Neuronal stem cell (in vitro differentiated cells): ENCODE measurements around the gene CER1.

ENCODE experiments used
- DNase-seq: peaks from one replicate; pipeline ENCODE4 v3.0.0-alpha.2; 2013; ENCODE audit warnings: low spot score
- H2AFZ ChIP-seq: one replicate; pipeline ENCODE4 v1.6.1; 2013; ENCODE audit warnings: mild to moderate bottlenecking, low read length, inconsistent platforms
- H2AK5ac ChIP-seq: 2 replicates; pipeline ENCODE4 v1.6.1; 2013; ENCODE audit warnings: low read depth, mild to moderate bottlenecking, inconsistent platforms, low read length, moderate library complexity, mixed read lengths
- H2BK120ac ChIP-seq: 2 replicates; pipeline ENCODE4 v1.6.1; 2013; ENCODE audit warnings: low read depth, mild to moderate bottlenecking, inconsistent platforms, low read length, moderate library complexity, mixed read lengths
- H2BK12ac ChIP-seq: one replicate; pipeline ENCODE4 v1.6.1; 2013; ENCODE audit warnings: low read length, inconsistent platforms
- H2BK15ac ChIP-seq: 2 replicates; pipeline ENCODE4 v1.6.1; 2013; ENCODE audit warnings: mild to moderate bottlenecking, low read length, inconsistent platforms, mixed read lengths
- H2BK5ac ChIP-seq: one replicate; pipeline ENCODE4 v1.6.1; 2013; ENCODE audit warnings: inconsistent platforms, mild to moderate bottlenecking, low read length, moderate library complexity
- H3K14ac ChIP-seq: one replicate; pipeline ENCODE4 v1.6.1; 2013; ENCODE audit warnings: low read length, inconsistent platforms
- H3K18ac ChIP-seq: 2 replicates; pipeline ENCODE4 v1.6.1; 2013; ENCODE audit warnings: low read length, inconsistent platforms
- H3K23ac ChIP-seq: 2 replicates; pipeline ENCODE4 v1.6.1; 2013; ENCODE audit warnings: low read depth, mild to moderate bottlenecking, mixed read lengths, low read length, inconsistent platforms; ENCODE audit not compliant: poor library complexity
- H3K27ac ChIP-seq: replicated peaks from 3 replicates; pipeline ENCODE4 v1.5.1; 2013; ENCODE audit warnings: low read length, inconsistent platforms
- H3K27me3 ChIP-seq, 3 experiments: 2 replicates each; pipeline ENCODE4 v1.6.1; 2013; ENCODE audit warnings: low read length in 3 of 3, mild to moderate bottlenecking in 2 of 3, inconsistent platforms in 1 of 3, low read depth in 1 of 3, mixed read lengths in 1 of 3, moderate library complexity in 1 of 3; ENCODE audit not compliant: control insufficient read depth in 3 of 3, insufficient read depth in 3 of 3
- H3K36me3 ChIP-seq, 2 donors: replicated peaks in 1 of 2; 2 replicates each; pipeline ENCODE4 v1.6.1; 2013; ENCODE audit warnings: low read length in 2 of 2; ENCODE audit not compliant: control insufficient read depth in 2 of 2, insufficient read depth in 2 of 2
- H3K4ac ChIP-seq: 2 replicates; pipeline ENCODE4 v1.6.1; 2013; ENCODE audit warnings: inconsistent platforms, mild to moderate bottlenecking, low read length, moderate library complexity
- H3K4me1 ChIP-seq, 2 donors: 1 replicate in 1 of 2; 2 replicates in 1 of 2; pipeline ENCODE4 v1.6.1; 2013; ENCODE audit warnings: low read length in 2 of 2, low read depth in 1 of 2; ENCODE audit not compliant: control insufficient read depth in 2 of 2, insufficient read depth in 1 of 2
- H3K4me2 ChIP-seq: one replicate; pipeline ENCODE4 v1.6.1; 2013; ENCODE audit warnings: mild to moderate bottlenecking, low read length, inconsistent platforms; ENCODE audit not compliant: insufficient read depth, poor library complexity, severe bottlenecking
- H3K4me3 ChIP-seq, 2 donors: 2 replicates each; pipeline ENCODE4 v1.5.1; 2013; ENCODE audit warnings: low read length in 2 of 2, mild to moderate bottlenecking in 2 of 2, inconsistent platforms in 1 of 2, moderate library complexity in 1 of 2
- H3K79me1 ChIP-seq: one replicate; pipeline ENCODE4 v1.6.1; 2013; ENCODE audit warnings: low read depth, mild to moderate bottlenecking, inconsistent platforms, low read length, moderate library complexity
- H3K9ac ChIP-seq: one replicate; pipeline ENCODE4 v1.6.1; 2013; ENCODE audit warnings: mild to moderate bottlenecking, low read depth, low read length, inconsistent platforms; ENCODE audit not compliant: poor library complexity
- H3K9me3 ChIP-seq, 2 donors: replicated peaks in 1 of 2; 2 replicates each; pipeline versions ENCODE3 to v1.6.1; 2013; ENCODE audit warnings: low read length in 2 of 2, mild to moderate bottlenecking in 2 of 2, inconsistent platforms in 1 of 2, low read depth in 1 of 2, mixed read lengths in 1 of 2, moderate library complexity in 1 of 2; ENCODE audit not compliant: control insufficient read depth in 2 of 2, insufficient read depth in 1 of 2
- H4K8ac ChIP-seq: one replicate; pipeline ENCODE4 v1.6.1; 2013; ENCODE audit warnings: low read depth, mild to moderate bottlenecking, inconsistent platforms, low read length, moderate library complexity
- H4K91ac ChIP-seq: one replicate; pipeline ENCODE4 v1.6.1; 2013; ENCODE audit warnings: low read length, low read depth, mild to moderate bottlenecking, inconsistent platforms; ENCODE audit not compliant: poor library complexity
- WGBS, 2 donors: extraction: QIAGEN DNeasy Blood & Tissue Kit; methylation state at CpG; one replicate each; pipeline ENCODE4 v1.1.7; 2013; ENCODE audit warnings: missing lambda C conversion rate in 2 of 2, mixed read lengths in 1 of 2; ENCODE audit not compliant: insufficient read length in 2 of 2, insufficient replicate concordance in 1 of 2; ENCODE audit errors: extremely low coverage in 2 of 2; 5-methylcytosine and 5-hydroxymethylcytosine counted together

Gene CER1

DNA sequence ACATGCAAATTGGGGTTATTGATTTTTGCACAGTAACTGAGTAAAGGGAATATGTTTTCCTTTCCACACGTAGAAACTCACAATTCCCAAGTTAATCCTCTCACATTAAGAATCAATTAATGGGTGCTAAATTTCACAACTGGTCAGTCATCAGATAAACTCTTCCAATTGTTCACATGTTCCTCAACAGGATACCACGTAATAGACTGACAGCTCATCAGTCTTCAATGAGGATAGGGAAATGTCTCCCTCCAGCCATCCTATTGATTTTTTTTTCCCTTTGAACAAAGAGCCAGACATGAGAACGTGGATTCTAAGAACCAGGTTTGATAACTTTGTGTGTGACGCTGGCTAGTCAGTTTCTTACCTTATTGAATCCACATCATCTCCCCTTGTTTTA, 768 bp upstream of the CER1 start:
- Histone ChIP-seq H3K9ac (no peak overlapping the region), H2BK12ac (no peak overlapping the region), H3K18ac (no peak overlapping the region), H2BK5ac (no peak overlapping the region), H3K23ac (no peak overlapping the region), H3K27ac (no peak overlapping the region), H2AK5ac (no peak overlapping the region), H2AFZ (no peak overlapping the region), H3K79me1 (no peaks in the 10 kb centered on the region), H3K9me3 (no peaks in the 10 kb centered on the region), H3K4me3 (no peak overlapping the region), H3K4me2 (no peak overlapping the region), H4K8ac (no peak overlapping the region), H3K27me3 (peaks cover 0 to 23% (median 5%) of the 10 kb centered on the region in 3 experiments), H4K91ac (no peak overlapping the region), H3K36me3 (no peaks in the 10 kb centered on the region), H2BK15ac (no peak overlapping the region), H3K4me1 (peaks cover 2 to 11% of the 10 kb centered on the region in 2 donors), H2BK120ac (no peak overlapping the region), H3K4ac (no peak overlapping the region), H3K14ac (no peak overlapping the region)
- DNase-seq = no peak
- WGBS, 2 donors = no CpG with 5 or more reads among the region's 4 CpGs

DNA sequence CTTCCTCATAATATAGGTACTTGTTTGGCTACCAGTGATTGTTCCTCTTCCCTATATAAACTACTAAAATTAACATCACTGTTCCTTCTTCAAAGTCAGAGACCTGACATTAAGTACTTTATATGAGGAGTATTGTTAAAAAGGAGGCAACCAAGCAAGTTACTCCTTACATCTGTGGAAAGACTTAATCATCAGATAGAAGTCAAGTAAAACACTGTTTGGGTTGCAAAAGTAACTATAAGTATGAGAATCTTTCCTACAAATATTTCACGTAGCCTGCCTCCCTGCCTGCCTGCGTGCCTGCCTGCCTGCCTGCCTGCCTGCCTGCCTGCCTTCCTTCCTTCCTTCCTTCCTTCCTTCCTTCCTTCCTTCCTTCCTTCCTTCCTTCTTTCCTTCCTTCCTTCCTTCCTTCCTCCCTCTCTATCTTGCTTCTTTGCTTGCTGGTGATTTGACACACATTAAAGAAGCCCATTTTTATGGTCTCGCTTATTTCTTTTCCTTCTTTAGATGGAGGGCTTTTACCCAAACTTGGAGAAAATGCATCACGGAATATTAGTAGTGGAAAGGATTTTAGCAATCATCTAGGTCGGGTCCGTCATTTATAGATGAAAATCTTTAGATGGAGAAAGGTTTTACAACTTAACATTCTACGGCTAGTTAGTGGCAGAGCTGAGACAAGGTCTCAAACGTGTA, 3.2 kb downstream of the CER1 start:
- Histone ChIP-seq H3K4me3 (no peak overlapping the region), H3K36me3 (no peaks in the 10 kb centered on the region), H3K18ac (no peak overlapping the region), H2BK120ac (no peak overlapping the region), H2AFZ (no peak overlapping the region), H3K27me3 (peaks cover 0 to 15% (median 5%) of the 10 kb centered on the region in 3 experiments), H3K79me1 (no peaks in the 10 kb centered on the region), H3K27ac (no peak overlapping the region), H3K14ac (no peak overlapping the region), H2BK5ac (no peak overlapping the region), H3K4ac (no peak overlapping the region), H2AK5ac (no peak overlapping the region), H3K9ac (no peak overlapping the region), H2BK12ac (no peak overlapping the region), H3K23ac (no peak overlapping the region), H3K9me3 (no peaks in the 10 kb centered on the region), H4K8ac (no peak overlapping the region), H2BK15ac (no peak overlapping the region), H3K4me2 (no peak overlapping the region), H4K91ac (no peak overlapping the region), H3K4me1 (peaks cover 2 to 11% of the 10 kb centered on the region in 2 donors)
- WGBS, 2 donors = no CpG with 5 or more reads among the region's 8 CpGs
- no peak for DNase-seq

DNA sequence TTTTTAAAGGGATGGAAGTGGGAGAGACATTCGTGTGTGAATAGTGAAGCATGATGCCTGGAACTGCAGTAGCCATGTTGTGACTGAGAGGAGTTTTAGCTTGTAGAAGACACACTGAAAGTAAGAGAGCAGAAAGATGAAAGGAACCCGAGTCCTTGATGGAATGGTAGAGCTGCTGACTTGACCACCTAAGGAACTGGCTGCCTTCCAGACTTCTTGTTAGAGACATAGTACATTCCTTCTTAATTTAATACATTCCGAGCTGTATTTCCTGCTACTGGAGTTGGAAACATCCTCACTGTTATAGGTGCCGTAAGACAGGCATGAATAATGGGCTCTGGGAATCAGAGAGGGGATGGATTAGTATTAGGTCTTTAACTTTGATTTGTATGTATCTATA, 7.4 kb downstream of the CER1 start:
- Histone ChIP-seq H3K23ac (no peak overlapping the region), H4K91ac (no peak overlapping the region), H2BK12ac (no peak overlapping the region), H3K4ac (no peak overlapping the region), H4K8ac (no peak overlapping the region), H3K9ac (no peak overlapping the region), H3K27me3 (peaks cover 0 to 6% (median 5%) of the 10 kb centered on the region in 3 experiments), H3K27ac (no peak overlapping the region), H3K79me1 (no peaks in the 10 kb centered on the region), H3K18ac (no peak overlapping the region), H2BK5ac (no peak overlapping the region), H3K36me3 (no peaks in the 10 kb centered on the region), H2AFZ (no peak overlapping the region), H3K4me3 (no peak overlapping the region), H2BK15ac (no peak overlapping the region), H3K9me3 (peaks cover 0 to 5% of the 10 kb centered on the region in 2 donors), H3K4me1 (no peaks in the 10 kb centered on the region), H3K4me2 (no peak overlapping the region), H2AK5ac (no peak overlapping the region), H2BK120ac (no peak overlapping the region), H3K14ac (no peak overlapping the region)
- no CpG with 5 or more reads among the region's 4 CpGs for WGBS, 2 donors
- DNase-seq = no peak

DNA sequence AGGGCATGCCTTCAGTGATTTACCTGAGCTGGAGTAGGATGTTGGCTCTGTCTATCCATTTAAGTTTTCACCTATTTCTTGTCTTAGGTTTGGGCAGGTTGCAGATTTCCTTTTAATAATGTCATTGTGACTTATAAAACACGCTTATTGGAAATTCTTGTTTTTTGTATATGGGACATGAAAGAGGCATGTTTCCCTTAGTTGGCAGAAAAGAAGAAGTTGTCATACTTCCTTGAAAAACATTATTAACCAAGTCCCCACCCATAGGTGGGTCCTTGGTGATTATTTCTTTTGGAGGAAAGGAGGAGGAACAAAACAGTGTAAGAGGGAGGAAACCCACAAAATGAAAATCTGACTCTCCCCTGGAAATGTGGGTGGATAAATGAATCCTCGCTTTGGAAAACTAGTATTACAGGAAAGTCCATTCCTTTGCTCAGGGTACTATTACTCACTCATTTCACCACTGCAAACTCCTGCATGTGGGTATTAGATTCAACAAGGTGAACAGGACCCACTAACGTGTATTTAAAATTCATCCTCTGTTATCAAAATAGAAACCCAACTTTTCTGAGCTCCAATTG, 9.3 kb downstream of the CER1 start:
- no peak for DNase-seq
- Histone ChIP-seq H2BK5ac (no peak overlapping the region), H3K4me3 (no peak overlapping the region), H2AK5ac (no peak overlapping the region), H3K14ac (no peak overlapping the region), H3K23ac (no peak overlapping the region), H2AFZ (no peak overlapping the region), H2BK15ac (no peak overlapping the region), H3K9ac (no peak overlapping the region), H2BK12ac (no peak overlapping the region), H4K8ac (no peak overlapping the region), H3K4me2 (no peak overlapping the region), H3K9me3 (peaks cover 0 to 7% of the 10 kb centered on the region in 2 donors), H2BK120ac (no peak overlapping the region), H4K91ac (no peak overlapping the region), H3K79me1 (no peaks in the 10 kb centered on the region), H3K27ac (no peak overlapping the region), H3K18ac (no peak overlapping the region), H3K27me3 (no peaks in the 10 kb centered on the region), H3K4ac (no peak overlapping the region), H3K36me3 (no peaks in the 10 kb centered on the region), H3K4me1 (no peaks in the 10 kb centered on the region)
- no CpG with 5 or more reads among the region's 3 CpGs for WGBS, 2 donors
